GM23338 (cell line): Measurements from ENCODE around the gene PKIB. TPM values are rescaled to one million over a fixed set of nuclear protein-coding genes. Genes with fewer than 3 reads are reported as not detected.

Source experiments
- ATAC-seq: fragments of 200-7000 bp; cut with Tn5 transposase; 3 replicates; pipeline ENCODE4 v1.9.1; 2020
- DNase-seq: peaks from one replicate; pipeline ENCODE4 v3.0.0-alpha.2; 2015; ENCODE audit warnings: low spot score
- H2AFZ ChIP-seq: fragments of 200-600 bp; sonication (generic); 2 replicates; pipeline ENCODE4 v1.8.0; 2016; ENCODE audit warnings: antibody characterized with exemption, mild to moderate bottlenecking, moderate library complexity
- H3F3A ChIP-seq: fragments of 200-600 bp; sonication (generic); replicated peaks from 2 replicates; pipeline ENCODE4 v1.8.0; 2017; ENCODE audit warnings: antibody characterized with exemption, mixed run types, low read depth
- H3K27ac ChIP-seq: fragments of 200-600 bp; sonication (generic); 2 replicates; pipeline ENCODE4 v1.6.1; 2016; ENCODE audit warnings: low read depth
- H3K27me3 ChIP-seq: fragments of 200-600 bp; sonication (generic); 2 replicates; pipeline ENCODE4 v1.8.0; 2016; ENCODE audit warnings: mild to moderate bottlenecking, mixed run types, moderate library complexity; ENCODE audit not compliant: insufficient read depth
- H3K36me3 ChIP-seq: fragments of 200-600 bp; sonication (generic); 2 replicates; pipeline ENCODE4 v1.8.0; 2016; ENCODE audit warnings: mild to moderate bottlenecking; ENCODE audit not compliant: insufficient read depth
- H3K4me1 ChIP-seq: fragments of 200-600 bp; sonication (generic); 2 replicates; pipeline ENCODE4 v1.8.0; 2016; ENCODE audit warnings: mild to moderate bottlenecking, moderate library complexity; ENCODE audit not compliant: insufficient read depth
- H3K4me2 ChIP-seq: fragments of 200-600 bp; sonication (generic); 2 replicates; pipeline ENCODE4 v1.7.1; 2017; ENCODE audit warnings: mixed run types
- H3K4me3 ChIP-seq: fragments of 200-600 bp; sonication (generic); 2 replicates; pipeline ENCODE4 v1.6.1; 2016; ENCODE audit warnings: mixed run types
- H3K79me2 ChIP-seq: fragments of 200-600 bp; sonication (generic); replicated peaks from 2 replicates; pipeline ENCODE4 v1.8.0; 2017; ENCODE audit warnings: mild to moderate bottlenecking; ENCODE audit not compliant: insufficient read depth
- H3K9me2 ChIP-seq: fragments of 200-600 bp; sonication (generic); 2 replicates; pipeline ENCODE4 v1.8.0; 2017; ENCODE audit not compliant: insufficient read depth
- H4K20me1 ChIP-seq: fragments of 200-600 bp; sonication (generic); replicated peaks from 2 replicates; pipeline ENCODE4 v1.8.0; 2017; ENCODE audit warnings: mild to moderate bottlenecking; ENCODE audit not compliant: insufficient read depth
- H3K27ac Mint-ChIP-seq: 2 replicates; pipeline ENCODE4 v1.8.0; 2020; ENCODE audit warnings: inconsistent platforms, mild to moderate bottlenecking, moderate library complexity, mixed read lengths
- H3K27me3 Mint-ChIP-seq: 3 replicates; pipeline ENCODE4 v1.8.0; 2022; ENCODE audit warnings: low read depth, mild to moderate bottlenecking, moderate library complexity, mixed read lengths, inconsistent platforms; ENCODE audit not compliant: insufficient read depth, poor library complexity
- H3K36me3 Mint-ChIP-seq: 3 replicates; pipeline ENCODE4 v1.8.0; 2021; ENCODE audit warnings: low read depth, mild to moderate bottlenecking, inconsistent platforms, moderate library complexity, mixed read lengths
- H3K4me1 Mint-ChIP-seq: 3 replicates; pipeline ENCODE4 v1.8.0; 2020; ENCODE audit warnings: mild to moderate bottlenecking, inconsistent platforms, mixed read lengths
- H3K4me3 Mint-ChIP-seq: 3 replicates; pipeline ENCODE4 v1.8.0; 2021; ENCODE audit warnings: moderate library complexity, mild to moderate bottlenecking, inconsistent platforms, mixed read lengths
- H3K9me3 Mint-ChIP-seq: 3 replicates; pipeline ENCODE4 v1.8.0; 2020; ENCODE audit warnings: moderate library complexity, mild to moderate bottlenecking, inconsistent platforms, mixed read lengths
- CREB1 ChIP-seq: fragments of 250-450 bp; sonication (Bioruptor Pico); IDR thresholded peaks from 2 replicates; pipeline ENCODE4 v1.5.0; 2020; ENCODE audit warnings: low read depth, mild to moderate bottlenecking, moderate library complexity
- CTCF ChIP-seq, 2 experiments: fragments of 200-600 bp in 1 of 2; sonication (generic) in 1 of 2; conservative IDR thresholded peaks; 2 replicates each; pipeline versions ENCODE4 v1.5.1 to v1.6.1; 2016 to 2017; ENCODE audit warnings: antibody characterized with exemption in 2 of 2, low read depth in 2 of 2, mild to moderate bottlenecking in 2 of 2, moderate library complexity in 1 of 2
- ETS1 ChIP-seq: IDR thresholded peaks from 2 replicates; pipeline ENCODE4 v1.6.1; 2016; ENCODE audit warnings: antibody characterized with exemption
- EZH2 ChIP-seq: fragments of 200-600 bp; sonication (generic); IDR thresholded peaks from one replicate; pipeline ENCODE4 v1.8.0; 2017; ENCODE audit warnings: antibody characterized with exemption, mild to moderate bottlenecking, low read depth; ENCODE audit not compliant: unreplicated experiment
- EZH2phosphoT487 ChIP-seq: fragments of 200-600 bp; sonication (generic); IDR thresholded peaks from one replicate; pipeline ENCODE4 v1.8.1; 2018; ENCODE audit warnings: antibody characterized with exemption; ENCODE audit not compliant: unreplicated experiment
- JUNB ChIP-seq: IDR thresholded peaks from one replicate; pipeline ENCODE4 v1.6.1; 2016; ENCODE audit warnings: antibody characterized with exemption; ENCODE audit not compliant: unreplicated experiment
- NANOG ChIP-seq: IDR thresholded peaks from 2 replicates; pipeline ENCODE4 v1.6.1; 2016; ENCODE audit warnings: antibody characterized with exemption, borderline replicate concordance
- POLR2AphosphoS5 ChIP-seq: IDR thresholded peaks from 2 replicates; pipeline ENCODE4 v1.6.1; 2016; ENCODE audit warnings: antibody characterized with exemption, low read depth
- REST ChIP-seq: IDR thresholded peaks from one replicate; pipeline ENCODE4 v1.6.1; 2018; ENCODE audit warnings: antibody characterized with exemption; ENCODE audit not compliant: unreplicated experiment
- STAT1 ChIP-seq: IDR thresholded peaks from one replicate; pipeline ENCODE4 v1.6.1; 2016; ENCODE audit warnings: antibody characterized with exemption; ENCODE audit not compliant: unreplicated experiment
- ZNF114 ChIP-seq: fragments of 250-450 bp; sonication (Bioruptor Pico); IDR thresholded peaks from 2 replicates; pipeline ENCODE4 v1.5.0; 2020; ENCODE audit warnings: mild to moderate bottlenecking, moderate library complexity
- ZNF331 ChIP-seq: fragments of 250-450 bp; sonication (Bioruptor Pico); IDR thresholded peaks from 2 replicates; pipeline ENCODE4 v1.5.0; 2020; ENCODE audit warnings: low read depth, mild to moderate bottlenecking, moderate library complexity
- ZNF462 ChIP-seq: fragments of 250-450 bp; sonication (Bioruptor Pico); IDR thresholded peaks from 2 replicates; pipeline ENCODE4 v1.5.0; 2020; ENCODE audit warnings: mild to moderate bottlenecking, moderate library complexity
- polyA plus RNA-seq: library from polyadenylated mRNA; unstranded; fragments of >200 nt; fragmentation: Nextera tagmentation; extraction: Ambion mirVana; gene quantifications from 2 replicates; pipeline ENCODE4 v1.2.1, GENCODE V29; 2016
- total RNA-seq: library from RNA; depleted of rRNA; stranded (reverse); fragments of >200 nt; shearing (Covaris generic); gene quantifications from 2 replicates; pipeline ENCODE4 v1.2.3, GENCODE V29; 2014

The PKIB gene
- total and polyA plus RNA-seq, 2 experiments from 2014 or later: 125 to 170 TPM

GRCh38 chr6:122735582-122735981 lies 125.4 kb downstream of the PKIB start:
- no peak overlapping the region for H3K4me3 Mint-ChIP-seq
- no peaks in the 10 kb centered on the region for H3K79me2 ChIP-seq
- no peaks in the 10 kb centered on the region for H3F3A ChIP-seq
- no peaks in the 10 kb centered on the region for H3K9me3 Mint-ChIP-seq
- no peaks in the 10 kb centered on the region for H3K9me2 ChIP-seq
- H2AFZ ChIP-seq: no peak overlapping the region
- TF ChIP-seq ETS1 (no peak), ZNF331 (CRISPR knock-in tag) (no peak), NANOG (no peak), CTCF (conservative IDR thresholded peaks at IDR 0.05; ENCODE audit: low read depth in 2 of 2) (no peak), CREB1 (CRISPR knock-in tag) (no peak), POLR2AphosphoS5 (no peak), EZH2 (no peak), REST (no peak), STAT1 (no peak), EZH2phosphoT487 (no peak), ZNF462 (CRISPR knock-in tag) (no peak), JUNB (no peak), ZNF114 (CRISPR knock-in tag) (no peak)
- peak overlapping the region; percentile 58; the same call in 1 of the 2 replicates for H3K4me2 ChIP-seq
- no peak overlapping the region for H3K27ac Mint-ChIP-seq
- no peaks in the 10 kb centered on the region for H3K36me3 Mint-ChIP-seq
- no peaks in the 10 kb centered on the region for H4K20me1 ChIP-seq
- H3K4me1 ChIP-seq: peaks cover 21% of the 10 kb centered on the region
- ATAC-seq: no peak
- no peaks in the 10 kb centered on the region for H3K36me3 ChIP-seq
- no peak overlapping the region for H3K4me3 ChIP-seq
- no peaks in the 10 kb centered on the region for H3K27me3 ChIP-seq
- no peak for DNase-seq
- peaks cover 29% of the 10 kb centered on the region for H3K4me1 Mint-ChIP-seq
- H3K27ac ChIP-seq: no peak overlapping the region
- H3K27me3 Mint-ChIP-seq: no peaks in the 10 kb centered on the region
